Endothelial cell (in vitro differentiated cells): ENCODE results near the gene NATD1. TPM values are rescaled to one million over a fixed set of nuclear protein-coding genes. Genes with fewer than 3 reads are reported as not detected.

Source experiments
- DNase-seq: peaks from one replicate; pipeline ENCODE4 v3.0.0; 2021; ENCODE audit warnings: low spot score
- H3K27ac Mint-ChIP-seq: one replicate; pipeline ENCODE4 v1.8.0; 2021; ENCODE audit warnings: mixed read lengths, inconsistent platforms; ENCODE audit not compliant: unreplicated experiment
- H3K27me3 Mint-ChIP-seq: one replicate; pipeline ENCODE4 v1.8.0; 2021; ENCODE audit warnings: mild to moderate bottlenecking, moderate library complexity, mixed read lengths, inconsistent platforms; ENCODE audit not compliant: unreplicated experiment
- H3K36me3 Mint-ChIP-seq: one replicate; pipeline ENCODE4 v1.8.0; 2021; ENCODE audit warnings: mild to moderate bottlenecking, low read depth, mixed read lengths, inconsistent platforms; ENCODE audit not compliant: unreplicated experiment
- H3K4me1 Mint-ChIP-seq: one replicate; pipeline ENCODE4 v1.8.0; 2021; ENCODE audit warnings: mild to moderate bottlenecking, mixed read lengths, inconsistent platforms; ENCODE audit not compliant: unreplicated experiment
- H3K4me3 Mint-ChIP-seq: one replicate; pipeline ENCODE4 v1.8.0; 2021; ENCODE audit warnings: mild to moderate bottlenecking, mixed read lengths, inconsistent platforms; ENCODE audit not compliant: unreplicated experiment
- H3K9me3 Mint-ChIP-seq: one replicate; pipeline ENCODE4 v1.8.0; 2021; ENCODE audit warnings: mixed read lengths, inconsistent platforms; ENCODE audit not compliant: unreplicated experiment
- total RNA-seq: library from RNA; stranded (reverse); fragmentation: NEBNext Ultra II Directional; extraction: Animal tissue kit (Norgen Biotek cat#: 25700); gene quantifications from one replicate; pipeline ENCODE4 v1.2.1, GENCODE V29; 2021; ENCODE audit not compliant: unreplicated experiment
- TF ChIP-seq, protein P1 (sequence below): fragments of 200-600 bp; sonication (generic); IDR thresholded peaks from one replicate; pipeline ENCODE4 v1.5.0; 2021; ENCODE audit warnings: antibody characterized with exemption; ENCODE audit not compliant: unreplicated experiment

The NATD1 gene
- total RNA-seq, 1 donor from 2014 or later = 30.3 TPM

DNA sequence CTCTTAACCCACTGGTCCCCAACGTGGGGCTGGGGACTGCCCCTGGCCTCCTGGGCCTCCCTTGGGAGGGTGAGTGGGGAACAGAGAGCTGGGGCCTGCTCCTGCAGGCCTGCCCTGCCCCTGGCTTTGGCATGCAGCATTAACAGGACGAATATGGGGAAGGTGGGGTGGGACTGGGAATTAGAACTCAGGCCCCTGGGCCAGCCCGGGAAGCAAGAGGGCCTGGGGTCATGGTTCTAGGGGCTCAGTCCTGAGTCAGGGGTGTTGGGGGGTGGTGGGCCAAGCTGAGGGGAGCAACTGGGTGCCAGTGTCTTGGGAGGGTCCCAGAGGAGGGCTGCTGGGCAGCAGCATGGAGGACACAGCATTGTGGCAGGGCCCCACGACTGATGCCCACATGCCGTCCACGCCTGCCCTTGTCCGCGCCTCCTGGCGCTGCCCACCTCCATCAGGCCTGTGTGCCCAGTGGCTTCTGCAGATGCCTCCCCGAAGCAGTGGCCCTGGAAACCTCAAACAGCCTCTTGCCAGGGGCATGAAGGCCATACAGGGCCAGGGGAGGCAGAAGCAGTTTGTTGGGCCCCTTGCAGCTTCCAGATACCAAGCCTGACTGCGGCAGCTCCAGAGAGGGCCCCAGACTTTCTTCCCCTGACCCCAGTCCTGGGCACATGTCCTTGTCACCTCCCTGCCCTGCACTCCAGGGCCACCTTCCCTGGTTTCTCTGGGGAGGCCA, 36.1 kb upstream of the NATD1 start:
- no peak for DNase-seq
- Mint-ChIP-seq H3K27ac (no peak overlapping the region), H3K36me3 (peaks cover 27% of the 10 kb centered on the region), H3K4me1 (peaks cover 41% of the 10 kb centered on the region), H3K27me3 (peaks cover 17% of the 10 kb centered on the region), H3K4me3 (no peak overlapping the region), H3K9me3 (peaks cover 4% of the 10 kb centered on the region)
- TF ChIP-seq, protein P1, sequence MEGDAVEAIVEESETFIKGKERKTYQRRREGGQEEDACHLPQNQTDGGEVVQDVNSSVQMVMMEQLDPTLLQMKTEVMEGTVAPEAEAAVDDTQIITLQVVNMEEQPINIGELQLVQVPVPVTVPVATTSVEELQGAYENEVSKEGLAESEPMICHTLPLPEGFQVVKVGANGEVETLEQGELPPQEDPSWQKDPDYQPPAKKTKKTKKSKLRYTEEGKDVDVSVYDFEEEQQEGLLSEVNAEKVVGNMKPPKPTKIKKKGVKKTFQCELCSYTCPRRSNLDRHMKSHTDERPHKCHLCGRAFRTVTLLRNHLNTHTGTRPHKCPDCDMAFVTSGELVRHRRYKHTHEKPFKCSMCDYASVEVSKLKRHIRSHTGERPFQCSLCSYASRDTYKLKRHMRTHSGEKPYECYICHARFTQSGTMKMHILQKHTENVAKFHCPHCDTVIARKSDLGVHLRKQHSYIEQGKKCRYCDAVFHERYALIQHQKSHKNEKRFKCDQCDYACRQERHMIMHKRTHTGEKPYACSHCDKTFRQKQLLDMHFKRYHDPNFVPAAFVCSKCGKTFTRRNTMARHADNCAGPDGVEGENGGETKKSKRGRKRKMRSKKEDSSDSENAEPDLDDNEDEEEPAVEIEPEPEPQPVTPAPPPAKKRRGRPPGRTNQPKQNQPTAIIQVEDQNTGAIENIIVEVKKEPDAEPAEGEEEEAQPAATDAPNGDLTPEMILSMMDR = no peak

DNA sequence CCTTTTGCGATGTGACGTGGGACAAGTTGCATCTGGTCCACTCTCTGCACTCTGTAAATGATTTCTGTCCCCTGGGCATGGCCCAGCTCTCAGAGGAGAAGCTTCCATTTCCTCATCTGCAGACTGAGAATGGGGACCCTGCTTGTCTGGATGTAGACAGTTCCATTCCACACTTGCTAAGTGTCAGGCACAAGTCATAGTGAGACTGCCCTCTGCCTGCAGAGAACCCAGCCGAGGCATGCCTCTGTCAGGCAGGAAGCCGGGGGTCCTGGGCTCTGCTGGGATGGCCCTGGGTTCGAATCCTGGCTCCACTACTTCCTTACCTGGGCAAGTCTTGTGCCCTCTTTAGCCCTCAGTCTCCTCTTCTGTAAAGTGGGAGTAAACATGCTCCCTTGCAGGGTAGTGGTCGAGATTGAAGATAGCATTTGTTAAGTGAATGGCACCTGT, 35.4 kb upstream of the NATD1 start:
- H3K36me3 Mint-ChIP-seq = peaks cover 24% of the 10 kb centered on the region
- peaks cover 41% of the 10 kb centered on the region for H3K4me1 Mint-ChIP-seq
- TF ChIP-seq, protein P1 = no peak
- H3K27ac Mint-ChIP-seq = no peak overlapping the region
- peaks cover 4% of the 10 kb centered on the region for H3K9me3 Mint-ChIP-seq
- DNase-seq = no peak
- no peak overlapping the region for H3K4me3 Mint-ChIP-seq
- peaks cover 16% of the 10 kb centered on the region for H3K27me3 Mint-ChIP-seq

DNA sequence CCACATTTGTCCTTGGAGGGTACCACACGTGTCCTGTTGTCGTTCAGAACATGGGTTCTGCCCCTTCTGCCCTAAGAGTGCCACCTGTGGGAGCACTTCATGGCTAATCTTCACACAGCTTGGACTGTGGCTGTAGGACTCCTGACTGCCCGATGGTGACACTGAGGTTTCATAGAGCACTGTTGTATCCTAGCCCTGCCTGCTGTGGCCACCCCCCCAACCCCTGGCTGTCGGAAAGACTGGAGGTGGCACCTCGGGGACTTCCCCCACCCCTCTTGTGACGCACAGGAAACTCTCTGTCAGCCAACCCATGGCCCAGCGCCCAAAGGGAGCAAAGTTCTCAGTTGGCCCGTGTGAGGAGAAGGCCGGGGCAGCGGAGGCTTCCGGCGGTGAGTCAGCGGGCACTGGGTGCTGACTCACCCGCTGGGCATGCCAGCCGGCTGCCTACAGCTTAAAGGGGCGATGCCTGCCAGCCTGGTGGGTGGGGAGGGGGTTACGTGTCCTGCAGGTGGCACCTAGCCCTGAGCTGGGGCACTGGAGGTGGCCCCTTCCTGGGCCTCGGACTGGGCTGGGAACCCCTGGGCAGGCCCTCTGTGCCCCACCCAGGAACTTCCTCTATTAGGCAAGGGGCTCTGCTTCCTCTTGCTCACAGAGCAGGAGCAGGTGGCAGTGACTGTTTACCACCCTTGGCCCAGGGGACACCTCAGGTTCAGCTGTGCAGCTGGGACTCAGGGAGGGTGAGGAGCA, 34.7 kb upstream of the NATD1 start:
- Mint-ChIP-seq H3K27ac (no peak overlapping the region), H3K27me3 (peaks cover 21% of the 10 kb centered on the region), H3K4me3 (no peak overlapping the region), H3K4me1 (peaks cover 41% of the 10 kb centered on the region), H3K9me3 (peaks cover 3% of the 10 kb centered on the region), H3K36me3 (peaks cover 23% of the 10 kb centered on the region)
- no peak for DNase-seq
- TF ChIP-seq, protein P1 = no peak

DNA sequence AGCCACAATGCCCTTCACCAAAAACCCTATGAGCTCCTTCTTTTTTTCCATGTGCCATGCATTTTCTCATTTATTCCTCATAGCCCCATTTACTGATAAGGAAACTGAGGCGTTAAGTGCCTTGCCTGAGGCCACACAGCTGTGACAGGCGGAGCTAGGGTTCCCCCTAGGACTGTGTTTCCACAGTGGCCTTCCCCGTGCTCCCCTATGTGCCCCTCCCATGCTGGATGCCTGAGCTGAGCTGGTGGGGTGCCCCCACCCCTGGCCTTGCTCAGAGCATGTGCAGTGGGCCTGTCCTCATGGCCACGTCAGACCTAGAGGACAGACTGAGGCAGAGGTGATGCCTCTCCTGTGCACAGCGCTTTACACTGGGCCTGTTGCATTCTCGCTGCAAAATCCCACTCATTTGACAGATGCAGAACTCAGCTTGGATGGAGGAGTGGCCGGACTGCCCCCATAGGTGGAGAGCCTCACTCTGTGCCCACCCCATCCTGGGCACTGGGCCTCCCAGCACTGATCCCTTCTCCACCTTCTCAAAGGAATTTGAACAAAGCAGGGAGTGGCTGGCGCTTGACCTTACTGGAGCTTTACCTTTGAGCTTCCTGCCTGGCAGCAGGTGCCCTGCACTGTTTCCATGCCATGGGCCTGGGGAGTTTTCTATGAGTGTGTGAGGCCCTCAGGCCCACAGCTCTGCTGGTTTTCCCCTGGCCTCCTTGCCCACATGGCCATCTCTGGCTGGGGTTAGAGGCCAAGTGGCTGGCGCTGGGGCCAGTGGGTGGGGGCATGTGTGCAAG, 33.9 kb upstream of the NATD1 start:
- peaks cover 21% of the 10 kb centered on the region for H3K27me3 Mint-ChIP-seq
- no peaks in the 10 kb centered on the region for H3K9me3 Mint-ChIP-seq
- TF ChIP-seq, protein P1 = no peak
- DNase-seq = no peak
- H3K27ac Mint-ChIP-seq = peak overlapping the region; percentile 92
- H3K4me3 Mint-ChIP-seq = peak overlapping the region; percentile 97
- peaks cover 16% of the 10 kb centered on the region for H3K36me3 Mint-ChIP-seq
- H3K4me1 Mint-ChIP-seq = peaks cover 39% of the 10 kb centered on the region
